Stimulated activated CD8-positive, alpha-beta memory T cell treated with anti-CD3 and anti-CD28 coated beads, Interleukin-7, amount 100 ng/mL, for 4 hours (primary cell): Measurements from ENCODE around the gene FZR1.

Experiments
- DNase-seq, 2 donors: peaks; one replicate each; pipeline ENCODE4 v3.0.0-alpha.2; 2020; ENCODE audit warnings: low read depth in 2 of 2

Gene FZR1

DNA sequence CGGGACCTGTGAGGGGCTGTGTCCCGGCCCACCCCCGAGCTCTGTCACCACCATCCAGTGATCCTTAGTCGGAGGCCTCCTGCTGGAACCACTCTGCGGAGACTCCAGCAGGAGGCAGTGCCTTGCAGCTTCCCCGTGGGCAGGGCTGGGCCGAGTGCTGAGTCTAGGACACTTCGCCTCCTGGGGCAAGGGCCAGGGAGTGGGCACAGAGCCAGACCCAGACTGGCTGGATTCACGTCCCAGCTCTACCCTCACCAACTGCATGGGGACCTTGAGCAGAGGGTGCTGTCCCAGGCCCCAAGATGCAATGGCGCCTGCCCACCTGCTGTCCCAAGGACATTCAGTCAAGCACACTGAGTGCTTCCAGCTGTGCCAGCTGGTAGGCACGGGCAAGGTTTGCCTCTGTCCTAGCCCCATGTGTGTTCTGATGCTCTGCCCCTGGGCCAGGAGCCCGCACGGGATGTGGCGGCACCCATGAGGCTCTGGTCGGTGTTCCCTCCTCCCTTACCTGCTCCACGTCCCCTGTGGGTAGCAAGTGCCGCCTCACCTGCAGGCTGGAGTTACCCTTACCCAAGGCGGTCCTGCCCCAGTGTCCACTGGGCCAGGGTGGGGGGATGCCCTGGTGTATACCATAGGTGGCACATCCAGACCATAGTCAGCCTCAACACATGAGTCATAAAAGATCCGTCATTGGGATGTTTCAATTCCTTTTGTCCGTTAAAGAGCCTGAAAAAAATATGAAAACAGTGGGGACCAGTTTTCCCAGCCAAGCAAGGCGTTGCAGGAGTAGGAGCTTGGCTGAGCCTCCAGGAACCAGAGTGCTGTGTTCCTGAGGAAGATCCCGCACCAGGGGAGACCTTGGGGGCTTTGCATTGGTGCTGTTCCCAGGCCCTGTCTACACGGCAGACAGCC, 7.4 kb downstream of the FZR1 start:
- no peak for DNase-seq

GRCh38 chr19:3514930-3515329, 8.8 kb downstream of the FZR1 start:
- no peak for DNase-seq

DNA sequence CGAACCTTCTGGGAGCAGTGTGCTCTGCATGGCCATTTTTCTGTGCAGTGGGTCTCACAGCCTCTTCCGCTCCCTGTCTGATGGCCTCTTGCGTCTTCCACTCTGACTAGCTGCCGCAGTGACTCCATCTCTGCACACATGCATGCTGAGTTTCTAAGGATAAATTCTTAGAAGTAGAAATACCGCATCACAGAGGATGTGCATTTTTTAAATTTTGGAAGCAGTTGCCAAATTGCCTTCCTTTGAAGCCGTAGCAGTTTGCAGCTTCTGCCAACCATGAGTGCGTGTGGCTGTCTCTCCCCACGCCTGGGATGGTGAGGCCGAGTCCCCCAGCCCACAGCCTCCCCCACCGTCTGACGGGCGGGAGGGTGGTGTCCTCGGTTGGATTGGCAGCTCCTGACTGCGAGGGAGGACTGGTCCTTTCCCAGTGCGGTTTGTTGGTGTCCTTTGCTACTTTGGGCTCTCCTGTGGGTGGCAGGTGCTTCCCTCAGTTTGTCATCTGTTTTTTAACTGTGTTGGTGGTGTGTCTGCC, 9.8 kb downstream of the FZR1 start:
- DNase-seq: no peak

DNA sequence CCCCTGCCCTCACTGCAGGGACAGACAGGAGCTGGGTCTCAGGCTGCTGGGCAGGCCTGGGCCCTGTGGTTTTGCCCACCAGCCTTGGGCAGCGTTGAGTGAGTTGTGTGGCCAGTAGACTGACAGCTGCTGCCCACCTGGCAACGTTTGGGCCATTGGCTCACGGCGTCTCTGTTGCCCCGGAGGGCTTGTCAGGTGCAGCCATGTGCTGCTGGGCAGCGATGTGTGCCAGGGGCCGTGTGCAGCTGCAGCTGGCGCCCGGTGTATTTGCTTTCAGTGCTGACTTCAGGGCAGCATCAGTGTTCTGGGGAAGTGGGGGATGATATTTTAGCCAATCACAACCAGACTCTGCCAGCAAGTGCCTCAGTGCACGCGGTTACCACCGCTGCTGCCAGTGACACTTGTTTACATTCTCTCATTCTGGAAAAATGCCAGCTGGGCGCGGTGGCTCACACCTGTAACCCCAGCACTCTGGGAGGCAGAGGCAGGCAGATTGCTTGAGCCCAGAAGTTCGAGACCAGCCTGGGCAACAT, 10.6 kb downstream of the FZR1 start:
- DNase-seq: no peak

- no peak for DNase-seq
These were observed 11.5 kb downstream of the FZR1 start for GRCh38 chr19:3517638-3518037.

- no peak for DNase-seq
These were observed 12.1 kb downstream of the FZR1 start for GRCh38 chr19:3518255-3518654.

DNA sequence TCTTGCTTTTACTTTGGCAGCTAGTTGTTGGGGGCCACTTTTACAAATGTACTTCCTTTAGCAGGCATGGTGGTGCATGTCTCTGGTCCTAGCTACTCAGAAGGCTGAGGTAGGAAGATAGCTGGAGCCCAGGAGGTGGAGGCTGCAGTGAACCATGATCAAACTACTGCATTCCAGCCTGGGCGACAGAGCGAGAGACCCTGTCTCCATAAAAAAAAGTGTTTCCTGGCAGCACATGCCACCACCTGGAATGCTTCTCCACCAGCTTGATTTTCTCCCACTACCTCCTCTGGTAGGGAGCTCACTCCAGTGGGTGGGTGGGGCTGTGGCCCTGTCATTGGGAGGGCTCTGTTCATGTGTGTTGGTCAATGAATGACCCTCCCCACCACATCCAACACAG, 12.5 kb downstream of the FZR1 start:
- DNase-seq: no peak

GRCh38 chr19:3519126-3519525, 13.0 kb downstream of the FZR1 start:
- DNase-seq: no peak

GRCh38 chr19:3520166-3521103, 14.3 kb downstream of the FZR1 start:
- no peak for DNase-seq

GRCh38 chr19:3521104-3521445, 15.0 kb downstream of the FZR1 start:
- DNase-seq: no peak

- DNase-seq: no peak
These were observed 16.6 kb downstream of the FZR1 start for GRCh38 chr19:3522421-3523360.

DNA sequence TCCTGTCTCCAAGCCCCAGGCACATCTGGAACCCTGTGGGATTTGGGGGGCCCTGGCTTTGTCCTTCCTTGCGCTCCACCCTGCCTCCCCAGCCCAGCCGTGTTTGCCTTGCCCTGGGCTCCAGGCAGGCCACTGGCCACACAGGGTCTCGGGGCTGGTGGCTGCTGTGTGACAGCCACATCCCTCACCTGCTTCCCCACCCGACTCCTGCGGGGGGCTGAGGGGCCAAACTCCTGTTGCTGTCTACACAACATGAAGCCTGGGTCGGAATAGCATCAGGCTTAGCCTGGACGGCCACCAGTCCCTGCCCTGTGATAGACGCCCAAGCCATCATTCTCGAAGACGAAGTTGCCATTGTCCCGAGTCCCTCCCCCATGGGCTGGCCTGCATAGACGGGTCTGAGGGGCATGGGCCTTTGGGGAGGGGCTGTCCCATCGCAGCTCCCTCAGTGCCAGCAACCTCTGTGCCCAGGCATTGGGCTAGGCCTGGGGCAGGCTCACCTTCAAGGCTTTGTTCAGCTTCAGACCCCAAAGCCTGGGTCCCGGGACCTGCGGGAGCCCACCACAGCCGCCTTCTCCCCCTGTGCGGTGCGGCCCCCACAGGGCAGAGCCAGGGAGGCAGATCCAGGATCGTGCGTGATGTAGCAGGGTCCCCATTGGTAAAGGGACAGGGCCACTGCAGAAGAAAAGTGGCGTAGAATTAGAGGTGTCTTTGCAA, 17.4 kb downstream of the FZR1 start:
- DNase-seq: no peak

- no peak for DNase-seq
These were observed 18.1 kb downstream of the FZR1 start for GRCh38 chr19:3524078-3524842.

DNA sequence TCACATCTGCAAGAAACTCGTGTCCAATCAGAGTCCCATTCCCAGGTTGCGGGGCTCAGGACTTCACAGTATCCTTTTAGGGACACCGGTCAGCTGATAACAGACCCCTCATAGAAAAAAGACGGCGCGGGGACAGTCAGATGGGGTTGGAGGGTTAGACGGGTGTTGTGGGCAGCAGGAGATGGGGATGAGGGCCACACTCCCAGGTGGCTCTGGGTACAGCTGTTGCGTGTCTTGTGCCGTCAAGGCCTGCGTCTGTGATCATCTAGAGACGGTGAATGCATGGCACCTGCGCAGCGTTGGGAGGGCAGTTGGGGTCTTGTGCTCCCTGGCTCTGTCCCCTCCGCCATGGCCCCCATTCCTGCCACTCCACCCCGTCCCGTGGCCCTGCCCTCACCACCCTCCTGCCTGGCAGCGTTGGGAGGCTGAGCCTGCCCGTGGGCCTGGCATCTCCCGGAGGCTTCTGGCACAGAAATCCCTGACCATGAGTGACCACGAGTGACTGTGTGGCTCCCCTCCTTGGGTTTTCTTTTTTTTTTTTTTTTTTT, 18.9 kb downstream of the FZR1 start:
- no peak for DNase-seq

- no peak for DNase-seq
These were observed 20.6 kb downstream of the FZR1 start for GRCh38 chr19:3526507-3527237.

DNA sequence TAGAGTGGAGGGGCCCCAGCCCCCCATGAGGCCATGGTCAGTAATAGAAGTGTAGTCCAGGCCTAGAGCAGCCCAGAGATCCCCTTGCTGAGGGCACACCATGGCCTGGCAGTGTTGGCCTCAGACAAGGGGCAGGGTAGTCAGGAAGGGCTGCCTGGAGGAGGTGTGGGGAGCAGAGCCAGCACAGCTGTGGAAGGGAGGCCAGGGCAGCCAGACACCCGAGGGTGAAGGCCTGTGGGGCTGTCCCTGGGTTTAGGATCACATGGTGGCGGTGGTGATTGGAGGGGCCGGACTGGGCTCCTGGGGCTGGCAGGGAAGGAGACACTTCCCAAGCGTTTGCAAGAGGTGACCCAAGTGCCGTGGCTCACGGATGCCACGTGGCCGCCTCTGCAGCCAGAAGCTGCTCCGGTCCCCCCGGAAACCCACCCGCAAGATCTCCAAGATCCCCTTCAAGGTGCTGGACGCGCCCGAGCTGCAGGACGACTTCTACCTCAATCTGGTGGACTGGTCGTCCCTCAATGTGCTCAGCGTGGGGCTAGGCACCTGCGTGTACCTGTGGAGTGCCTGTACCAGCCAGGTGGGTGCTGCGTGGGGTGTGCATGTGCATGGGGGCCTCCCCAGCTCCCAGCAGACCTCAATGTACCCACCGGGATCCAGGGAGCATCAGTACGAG, 21.3 kb downstream of the FZR1 start:
- DNase-seq: no peak

GRCh38 chr19:3528080-3528479, 22.0 kb downstream of the FZR1 start:
- DNase-seq: no peak

- no peak for DNase-seq
These were observed 22.6 kb downstream of the FZR1 start for GRCh38 chr19:3528539-3529211.
